ENCODE measurements around the gene MTRR. TPM values are rescaled to one million over a fixed set of nuclear protein-coding genes. Genes with fewer than 3 reads are reported as not detected.

The MTRR gene
- total and polyA plus RNA-seq, 2 of the 8 experiments (the other 6 are each of a cell fraction or from before 2014, with no cell fraction given), result 36.4 to 53.8 TPM

DNA sequence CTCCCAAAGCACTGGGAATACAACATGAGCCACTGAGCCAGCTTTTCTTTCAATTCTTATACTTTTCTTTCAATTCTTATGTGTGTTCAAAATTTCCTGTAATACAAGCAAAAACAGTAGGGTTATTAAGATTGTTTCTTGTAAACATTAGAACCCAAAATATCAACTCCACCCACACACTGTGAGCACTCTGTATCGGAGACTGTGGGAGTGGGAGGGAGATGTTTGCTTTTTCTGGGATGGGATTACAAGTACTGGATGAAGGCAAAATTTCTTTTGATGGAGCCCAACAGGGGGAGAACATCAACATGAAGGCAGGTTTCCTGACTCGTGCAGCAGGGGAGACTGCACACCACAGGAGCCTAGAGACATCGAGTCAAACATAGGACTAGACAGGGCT lies 13.3 kb upstream of the MTRR start (continued):
- no peak for TF ChIP-seq CBX5 (IDR thresholded peaks at IDR 0.05; ENCODE audit: low read depth, low read length)

All from H1 (cell line).